Upper lobe of left lung (tissue), 4 donors: ENCODE measurements around the gene CD1E.

Experiments
- CTCF ChIP-seq, 6 experiments: fragments of 450-650 bp in 4 of 6; fragments of 200-600 bp in 2 of 6; sonication (generic) in 2 of 6; IDR thresholded peaks; one replicate each; pipeline ENCODE4 v1.5.1; 2016 to 2019; ENCODE audit warnings: antibody characterized with exemption in 6 of 6
- POLR2A ChIP-seq, 4 donors: fragments of 450-650 bp; IDR thresholded peaks; one replicate each; pipeline ENCODE4 v1.5.1; 2016 to 2017; ENCODE audit warnings: antibody characterized with exemption in 4 of 4, mild to moderate bottlenecking in 2 of 4

- TF ChIP-seq POLR2A (IDR thresholded peaks at IDR 0.05), result no peak
- no peak for TF ChIP-seq CTCF (IDR thresholded peaks at IDR 0.05)
Measured at GRCh38 chr1:158400871-158401270, 47.2 kb downstream of the CD1E start.
